IMR-90 (cell line): ENCODE measurements around the gene FBXW8.

ENCODE experiments used
- BHLHE40 ChIP-seq: fragments of 150-350 bp; IDR thresholded peaks from 2 replicates; pipeline ENCODE4 v1.6.1; 2016; ENCODE audit warnings: mild to moderate bottlenecking, low read depth, low read length
- CEBPB ChIP-seq: IDR thresholded peaks from 2 replicates; pipeline ENCODE4 v1.6.1; 2012; ENCODE audit warnings: low read depth, low read length, improper control_type of control experiment
- CTCF ChIP-seq: conservative IDR thresholded peaks from 2 replicates; pipeline ENCODE4 v1.5.1; 2012; ENCODE audit warnings: mild to moderate bottlenecking, low read depth, low read length, improper control_type of control experiment
- MAFK ChIP-seq: IDR thresholded peaks from 2 replicates; pipeline ENCODE4 v1.6.1; 2012; ENCODE audit warnings: low read depth, low read length, improper control_type of control experiment
- MAZ ChIP-seq: IDR thresholded peaks from 2 replicates; pipeline ENCODE4 v1.6.1; 2012; ENCODE audit warnings: low read depth, mild to moderate bottlenecking, low read length, improper control_type of control experiment, moderate library complexity, borderline replicate concordance
- POLR2A ChIP-seq: IDR thresholded peaks from 2 replicates; pipeline ENCODE4 v1.6.1; 2012; ENCODE audit warnings: mild to moderate bottlenecking, low read depth, low read length
- RAD21 ChIP-seq: IDR thresholded peaks from 2 replicates; pipeline ENCODE4 v1.6.1; 2012; ENCODE audit warnings: low read length, improper control_type of control experiment

GRCh38 chr12:117006333-117006732, 95.6 kb downstream of the FBXW8 start:
- TF ChIP-seq RAD21 (no peak), BHLHE40 (no peak), CTCF (no peak), POLR2A (no peak), MAZ (no peak), CEBPB (no peak), MAFK (no peak)
